Kidney (tissue), 14 donors: Measurements from ENCODE around the gene SPATA6L. TPM values are rescaled to one million over a fixed set of nuclear protein-coding genes. Genes with fewer than 3 reads are reported as not detected.

ENCODE experiments used
- DNase-seq, 5 donors: peaks; one replicate each; pipeline ENCODE4 v3.0.0-alpha.2; 2013 to 2020
- FAIRE-seq: peaks from 2 replicates; lab custom pipeline; 2012; peaks lifted over from hg19 to GRCh38; lab: Jason Lieb, UNC
- H3K27ac ChIP-seq, 2 donors: one replicate each; pipeline ENCODE4 v1.7.0; 2013; ENCODE audit warnings: low read depth in 2 of 2, low read length in 2 of 2, inconsistent platforms in 1 of 2
- H3K27me3 ChIP-seq: one replicate; pipeline ENCODE4 v1.7.1; 2013; ENCODE audit warnings: low read length, inconsistent platforms; ENCODE audit not compliant: control insufficient read depth, insufficient read depth
- H3K36me3 ChIP-seq, 3 donors: one replicate each; pipeline versions ENCODE4 v1.7.0 to v1.7.1; 2013; ENCODE audit warnings: low read length in 3 of 3, control low read depth in 1 of 3, inconsistent platforms in 1 of 3; ENCODE audit not compliant: insufficient read depth in 3 of 3, control insufficient read depth in 2 of 3
- H3K4me1 ChIP-seq, 3 donors: one replicate each; pipeline versions ENCODE4 v1.7.0 to v1.7.1; 2013; ENCODE audit warnings: low read length in 3 of 3, inconsistent platforms in 1 of 3, low read depth in 1 of 3; ENCODE audit not compliant: control insufficient read depth in 2 of 3, insufficient read depth in 2 of 3
- H3K4me3 ChIP-seq, 3 donors: one replicate each; pipeline versions ENCODE4 v1.7.0 to v1.8.1; 2013; ENCODE audit warnings: low read length in 3 of 3, control low read depth in 1 of 3, inconsistent platforms in 1 of 3
- H3K9ac ChIP-seq, 3 donors: one replicate each; pipeline versions ENCODE4 v1.7.0 to v1.7.1; 2013; ENCODE audit warnings: low read length in 3 of 3, control low read depth in 1 of 3, inconsistent platforms in 1 of 3
- H3K9me3 ChIP-seq, 3 donors: one replicate each; pipeline versions ENCODE4 v1.7.0 to v1.7.1; 2013; ENCODE audit warnings: low read length in 3 of 3, control low read depth in 1 of 3, inconsistent platforms in 1 of 3; ENCODE audit not compliant: control insufficient read depth in 2 of 3, insufficient read depth in 1 of 3
- intact Hi-C: fragments of 100-400 bp; cut with DNase I; formaldehyde crosslinking; loops from one replicate; pipeline ENCODE4 v1.11.1; 2022
- polyA plus RNA-seq: library from polyadenylated mRNA; stranded (reverse); fragments of 350-450 nt; fragmentation: Illumina TruSeq; extraction: RNeasy Lipid Tissue Mini Kit (QIAGEN cat#74804); gene quantifications from one replicate; pipeline ENCODE4 v1.2.3, GENCODE V29; 2014; ENCODE audit warnings: low read depth, low replicate concordance; ENCODE audit not compliant: insufficient read depth
- total RNA-seq: library from RNA; stranded (reverse); fragmentation: NEBNext Ultra II Directional; extraction: Animal tissue kit (Norgen Biotek cat#: 25700); gene quantifications from one replicate; pipeline ENCODE4 v1.2.1, GENCODE V29; 2021
- TF ChIP-seq, protein P1 (sequence below): IDR thresholded peaks from 3 replicates; pipeline ENCODE4 v1.5.1; 2012; ENCODE audit warnings: mild to moderate bottlenecking, moderate library complexity, borderline replicate concordance; ENCODE audit not compliant: insufficient read depth; ENCODE audit errors: extremely low read depth
- donor health status: control.
- donor health status: control.
- donor health status: control.
- donor health status: control.
- donor health status: control.
- donor health status: DM: yes; HTN: yes; CAD: no.
- donor health status: Normal renal cell carcinoma (clear cell type).

SPATA6L gene
- total and polyA plus RNA-seq, 2 donors from 2014 or later, result 1.5 to 15.1 TPM

DNA sequence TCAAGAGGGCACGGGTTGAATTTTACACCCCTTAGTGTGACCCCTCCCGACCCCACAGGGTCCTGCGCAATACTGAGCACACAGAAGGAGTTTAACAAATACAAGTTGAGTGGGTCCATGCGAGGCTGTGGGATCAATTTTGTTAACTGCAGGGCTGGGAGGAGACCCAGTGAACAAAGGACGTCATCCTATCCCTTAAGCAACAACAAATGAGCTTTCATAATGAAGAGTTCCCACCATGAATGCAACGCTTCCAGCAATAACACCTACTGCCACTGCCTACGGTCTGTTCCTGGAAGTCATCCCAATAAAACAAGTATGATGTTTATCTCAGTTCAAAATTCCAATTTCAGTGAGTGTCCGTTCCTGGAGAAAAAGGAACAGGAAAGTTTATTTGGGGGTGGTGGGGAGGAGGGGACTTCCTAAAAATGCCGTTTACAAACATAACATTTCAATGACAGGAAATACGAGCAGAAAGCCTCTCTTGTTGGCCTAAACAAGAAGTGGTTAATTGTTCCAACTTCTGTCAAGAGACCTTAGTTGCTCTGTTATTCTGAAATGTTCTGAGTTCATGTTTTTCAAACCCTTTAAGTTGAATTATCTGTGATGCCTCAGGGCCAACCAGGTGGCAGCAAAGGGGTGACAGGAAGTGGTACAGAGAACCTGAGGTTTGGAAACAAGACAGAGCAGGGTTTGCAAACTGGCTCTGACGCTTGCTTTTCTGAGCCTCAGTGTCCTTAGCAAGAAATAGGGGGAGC lies 69.9 kb downstream of the SPATA6L start:
- Histone ChIP-seq H3K9me3 (no peaks in the 10 kb centered on the region), H3K27ac (peak overlapping the region; percentile 5 to 16), H3K4me3 (no peak overlapping the region), H3K36me3 (no peaks in the 10 kb centered on the region), H3K9ac (no peak overlapping the region), H3K27me3 (no peaks in the 10 kb centered on the region), H3K4me1 (no peaks in the 10 kb centered on the region)
- intact Hi-C loops, result no loop called here
- TF ChIP-seq, protein P1, sequence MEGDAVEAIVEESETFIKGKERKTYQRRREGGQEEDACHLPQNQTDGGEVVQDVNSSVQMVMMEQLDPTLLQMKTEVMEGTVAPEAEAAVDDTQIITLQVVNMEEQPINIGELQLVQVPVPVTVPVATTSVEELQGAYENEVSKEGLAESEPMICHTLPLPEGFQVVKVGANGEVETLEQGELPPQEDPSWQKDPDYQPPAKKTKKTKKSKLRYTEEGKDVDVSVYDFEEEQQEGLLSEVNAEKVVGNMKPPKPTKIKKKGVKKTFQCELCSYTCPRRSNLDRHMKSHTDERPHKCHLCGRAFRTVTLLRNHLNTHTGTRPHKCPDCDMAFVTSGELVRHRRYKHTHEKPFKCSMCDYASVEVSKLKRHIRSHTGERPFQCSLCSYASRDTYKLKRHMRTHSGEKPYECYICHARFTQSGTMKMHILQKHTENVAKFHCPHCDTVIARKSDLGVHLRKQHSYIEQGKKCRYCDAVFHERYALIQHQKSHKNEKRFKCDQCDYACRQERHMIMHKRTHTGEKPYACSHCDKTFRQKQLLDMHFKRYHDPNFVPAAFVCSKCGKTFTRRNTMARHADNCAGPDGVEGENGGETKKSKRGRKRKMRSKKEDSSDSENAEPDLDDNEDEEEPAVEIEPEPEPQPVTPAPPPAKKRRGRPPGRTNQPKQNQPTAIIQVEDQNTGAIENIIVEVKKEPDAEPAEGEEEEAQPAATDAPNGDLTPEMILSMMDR, result no peak
- FAIRE-seq (no peak), DNase-seq (no peak)

DNA sequence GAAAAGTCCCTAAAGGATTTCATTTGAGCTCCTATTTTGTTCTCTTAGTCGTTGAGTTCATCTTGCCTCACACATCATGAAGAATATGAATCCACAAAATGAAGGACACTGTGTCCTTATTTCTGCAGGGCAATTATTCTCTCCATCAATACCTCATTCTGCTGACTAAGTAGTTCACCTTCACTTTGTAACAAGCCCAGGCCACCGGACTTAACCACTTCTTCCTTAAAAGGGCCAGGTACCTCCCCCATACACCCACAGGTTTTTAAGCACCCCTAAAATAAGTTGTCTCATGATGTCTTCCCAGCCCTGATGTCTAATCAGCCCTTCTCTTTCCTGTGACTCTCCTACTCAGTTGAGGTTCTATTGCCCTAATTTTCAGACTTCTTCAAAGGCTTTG lies 71.3 kb downstream of the SPATA6L start:
- Histone ChIP-seq H3K27ac (no peak overlapping the region), H3K9me3 (no peaks in the 10 kb centered on the region), H3K4me3 (no peak overlapping the region), H3K27me3 (no peaks in the 10 kb centered on the region), H3K36me3 (no peaks in the 10 kb centered on the region), H3K9ac (no peak overlapping the region), H3K4me1 (peaks cover 0 to 5% (median 0%) of the 10 kb centered on the region in 3 donors)
- DNase-seq (no peak), FAIRE-seq (no peak)
- intact Hi-C loops, result no loop called here
- TF ChIP-seq, protein P1, result no peak

DNA sequence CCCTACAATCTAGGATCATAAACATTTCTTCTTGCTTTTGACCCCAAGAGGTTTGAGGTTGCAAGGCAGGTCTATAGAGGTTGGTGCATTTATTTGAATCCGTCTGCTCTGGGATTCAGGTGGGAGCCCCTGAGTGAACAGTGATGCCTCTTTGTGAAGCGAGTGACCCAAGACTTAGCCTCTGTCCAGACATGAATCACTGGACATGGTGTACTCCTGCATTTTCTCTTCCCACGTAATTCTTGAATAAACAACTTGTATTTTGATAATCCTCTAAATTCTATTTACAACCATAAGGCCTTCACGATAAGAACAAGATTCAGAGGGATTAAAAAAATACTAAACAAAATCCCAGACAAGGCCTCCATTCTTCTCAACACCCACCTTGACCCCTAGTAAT lies 71.7 kb downstream of the SPATA6L start:
- DNase-seq (no peak), FAIRE-seq (no peak)
- no peak overlapping the region for H3K27ac ChIP-seq
- no peaks in the 10 kb centered on the region for H3K27me3 ChIP-seq
- intact Hi-C loops, result no loop called here
- no peak overlapping the region for H3K4me3 ChIP-seq
- no peaks in the 10 kb centered on the region for H3K36me3 ChIP-seq
- H3K4me1 ChIP-seq, result peaks cover 0 to 5% (median 0%) of the 10 kb centered on the region in 3 donors
- no peaks in the 10 kb centered on the region for H3K9me3 ChIP-seq
- no peak overlapping the region for H3K9ac ChIP-seq
- TF ChIP-seq, protein P1, result no peak
